ENCODE measurements around the gene SMURF1.
"Not testable (repeated sequence)": the region's sequence is repeated elsewhere in the genome, so short reads cannot be mapped to it uniquely, and the experiment has no call there.

Gene SMURF1

GRCh38 chr7:99120916-99121315, 23.0 kb downstream of the SMURF1 start:
- DNase-seq = no peak

GRCh38 chr7:99120501-99120900, 23.4 kb downstream of the SMURF1 start:
- DNase-seq = no peak

GRCh38 chr7:99118077-99118476, 25.8 kb downstream of the SMURF1 start:
- DNase-seq = no peak

- no peak for DNase-seq
Measured at GRCh38 chr7:99116144-99116543, 27.8 kb downstream of the SMURF1 start.

- DNase-seq = no peak
Measured at GRCh38 chr7:99115379-99115778, 28.5 kb downstream of the SMURF1 start.

GRCh38 chr7:99112979-99113378, 30.9 kb downstream of the SMURF1 start:
- DNase-seq = no peak

- DNase-seq = no peak
Measured at GRCh38 chr7:99112097-99112496, 31.8 kb downstream of the SMURF1 start.

GRCh38 chr7:99111591-99111990, 32.3 kb downstream of the SMURF1 start:
- no peak for DNase-seq

- DNase-seq = peak in 1 of 2 experiments; percentile 32
Measured at GRCh38 chr7:99109108-99110051, 34.5 kb downstream of the SMURF1 start.

GRCh38 chr7:99108613-99109012, 35.3 kb downstream of the SMURF1 start:
- DNase-seq = no peak

GRCh38 chr7:99106821-99107241, 37.1 kb downstream of the SMURF1 start:
- DNase-seq = no peak

- DNase-seq = no peak
Measured at GRCh38 chr7:99106411-99106810, 37.5 kb downstream of the SMURF1 start.

- DNase-seq = no peak
Measured at GRCh38 chr7:99105756-99106155, 38.2 kb downstream of the SMURF1 start.

GRCh38 chr7:99104631-99105030, 39.3 kb downstream of the SMURF1 start:
- no peak for DNase-seq

- not testable (repeated sequence) for DNase-seq
Measured at GRCh38 chr7:99103836-99104235, 40.1 kb downstream of the SMURF1 start.

GRCh38 chr7:99102809-99103690, 40.9 kb downstream of the SMURF1 start:
- peak; percentile 56 to 61 for DNase-seq

GRCh38 chr7:99102361-99102760, 41.5 kb downstream of the SMURF1 start:
- no peak for DNase-seq

- not testable (repeated sequence) for DNase-seq
Measured at GRCh38 chr7:99101516-99101915, 42.4 kb downstream of the SMURF1 start.

- no peak for DNase-seq
Measured at GRCh38 chr7:99099499-99100077, 44.3 kb downstream of the SMURF1 start.

GRCh38 chr7:99098824-99099498, 44.9 kb downstream of the SMURF1 start:
- no peak for DNase-seq

- no peak for DNase-seq
Measured at GRCh38 chr7:99098286-99098823, 45.6 kb downstream of the SMURF1 start.

GRCh38 chr7:99097730-99098129, 46.2 kb downstream of the SMURF1 start:
- no peak for DNase-seq

Measured in activated T-cell treated with anti-CD3 and anti-CD28 coated beads, Interleukin-2, amount 50 U/mL, for 48 hours (primary cell).